Body of pancreas (tissue), 4 donors: ENCODE data around the gene NMT2. TPM values are rescaled to one million over a fixed set of nuclear protein-coding genes. Genes with fewer than 3 reads are reported as not detected.

Experiments used
- ATAC-seq: fragments of 150-250 bp; one replicate; pipeline ENCODE4 v1.9.1; 2016
- DNase-seq, 4 donors: peaks; one replicate each; pipeline ENCODE4 v3.0.0-alpha.2; 2019
- H3K27ac ChIP-seq, 4 donors: fragments of 200-600 bp; sonication (generic); 1 replicate in 3 of 4; 2 replicates in 1 of 4; pipeline versions ENCODE4 v1.5.1 to v1.6.1; 2016 to 2019; ENCODE audit warnings: mild to moderate bottlenecking in 1 of 4, mixed read lengths in 1 of 4, moderate library complexity in 1 of 4
- H3K27me3 ChIP-seq, 2 donors: fragments of 200-600 bp; sonication (generic); one replicate each; pipeline ENCODE4 v1.6.0; 2016; ENCODE audit warnings: mild to moderate bottlenecking in 1 of 2
- H3K36me3 ChIP-seq, 2 donors: fragments of 200-600 bp; sonication (generic); replicated peaks in 1 of 2; 2 replicates each; pipeline ENCODE4 v1.5.1; 2016; ENCODE audit warnings: low read depth in 2 of 2; ENCODE audit not compliant: insufficient read depth in 1 of 2
- H3K4me1 ChIP-seq: fragments of 200-600 bp; sonication (generic); one replicate; pipeline ENCODE4 v1.6.0; 2016
- H3K4me3 ChIP-seq, 2 donors: fragments of 200-600 bp; sonication (generic); 1 replicate in 1 of 2; 2 replicates in 1 of 2; pipeline ENCODE4 v1.5.1; 2016 to 2019
- H3K9me3 ChIP-seq, 3 donors: fragments of 200-600 bp; sonication (generic); 1 replicate in 2 of 3; 2 replicates in 1 of 3; pipeline ENCODE4 v1.5.1; 2016
- CTCF ChIP-seq, 7 experiments: fragments of 450-650 bp in 4 of 7; fragments of 200-600 bp in 3 of 7; sonication (generic) in 3 of 7; IDR thresholded peaks; one replicate each; pipeline ENCODE4 v1.5.1; 2016 to 2019; ENCODE audit warnings: antibody characterized with exemption in 7 of 7
- POLR2A ChIP-seq, 3 donors: fragments of 450-650 bp; IDR thresholded peaks; one replicate each; pipeline ENCODE4 v1.6.1; 2016; ENCODE audit warnings: antibody characterized with exemption in 3 of 3, mild to moderate bottlenecking in 2 of 3
- WGBS, 2 donors: methylation state at CpG; one replicate each; pipeline ENCODE4 v1.1.5; 2017; 5-methylcytosine and 5-hydroxymethylcytosine counted together
- intact Hi-C: fragments of 100-400 bp; cut with DNase I; formaldehyde crosslinking; loops from one replicate; pipeline ENCODE4 v1.15.1; 2023
- total RNA-seq, 2 donors: library from RNA; depleted of rRNA; stranded (reverse); fragments of >200 nt; gene quantifications; one replicate each; pipeline ENCODE4 v1.1.0, GENCODE V29; 2016

Gene NMT2
- total RNA-seq, 2 donors from 2014 or later = 9.9 to 16.9 TPM

DNA sequence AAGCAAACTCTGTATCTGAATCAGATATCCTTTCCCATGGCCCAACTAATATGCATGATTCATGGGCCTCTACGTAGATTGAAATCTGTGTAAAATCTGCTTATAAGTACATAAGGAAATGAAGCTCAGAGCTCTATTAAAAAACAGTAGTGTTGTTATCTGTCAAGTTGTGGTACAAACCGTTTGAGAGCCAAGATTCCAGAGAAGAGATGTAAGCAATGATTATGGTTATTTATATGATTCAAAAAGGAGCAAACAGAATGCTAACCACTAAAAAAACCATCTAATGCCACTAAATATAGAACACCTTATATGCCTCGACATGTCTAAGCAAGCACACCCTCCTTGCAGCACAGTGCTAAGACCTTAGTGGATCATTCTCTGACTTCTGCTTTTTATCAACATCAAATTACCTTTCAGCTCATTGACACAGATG lies 44.7 kb downstream of the NMT2 start:
- Histone ChIP-seq H3K27me3 (no peaks in the 10 kb centered on the region), H3K36me3 (peaks cover 0 to under 1% of the 10 kb centered on the region in 2 donors), H3K9me3 (no peaks in the 10 kb centered on the region), H3K4me1 (no peaks in the 10 kb centered on the region), H3K4me3 (no peak overlapping the region), H3K27ac (no peak overlapping the region)
- DNase-seq (no peak), ATAC-seq (no peak)
- TF ChIP-seq POLR2A (IDR thresholded peaks at IDR 0.05) (no peak), CTCF (IDR thresholded peaks at IDR 0.05) (no peak)
- intact Hi-C loops = no loop called here
- WGBS, 2 donors = 64 to 65% methylated on average over 3 of the region's 3 CpGs

DNA sequence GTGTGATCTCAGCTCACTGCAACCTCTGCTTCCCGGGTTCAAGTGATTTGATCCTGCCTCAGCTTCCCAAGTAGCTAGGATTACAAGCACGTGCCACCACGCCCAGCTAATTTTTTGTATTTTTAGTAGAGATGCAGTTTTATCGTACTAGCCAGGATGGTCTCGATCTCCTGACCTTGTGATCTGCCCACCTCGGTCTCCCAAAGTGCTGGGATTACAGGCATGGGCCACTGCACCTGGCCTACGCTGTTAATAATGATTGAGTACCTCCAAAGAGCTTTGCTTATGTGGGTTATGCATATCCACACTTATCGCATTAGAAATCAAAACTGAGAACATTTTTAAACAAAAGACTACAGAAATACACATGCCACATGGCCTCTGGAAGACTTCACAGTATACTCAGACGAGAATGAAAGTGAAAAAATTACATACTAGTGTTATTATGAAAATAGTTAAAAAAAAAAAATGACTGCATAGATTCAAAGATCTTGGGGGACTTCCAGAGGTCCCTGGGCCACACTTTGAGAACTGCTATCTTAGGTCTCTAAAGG lies 45.9 kb downstream of the NMT2 start:
- no peak overlapping the region for H3K4me3 ChIP-seq
- WGBS, 2 donors = 90 to 95% methylated on average over 8 to 9 of the region's 9 CpGs
- no peak for DNase-seq
- H3K9me3 ChIP-seq = no peaks in the 10 kb centered on the region
- no peaks in the 10 kb centered on the region for H3K4me1 ChIP-seq
- intact Hi-C loops = no loop called here
- ATAC-seq = no peak
- no peak for TF ChIP-seq CTCF (IDR thresholded peaks at IDR 0.05)
- no peak for TF ChIP-seq POLR2A (IDR thresholded peaks at IDR 0.05)
- H3K27me3 ChIP-seq = no peaks in the 10 kb centered on the region
- H3K27ac ChIP-seq = no peak overlapping the region
- H3K36me3 ChIP-seq = peaks cover 0 to 3% of the 10 kb centered on the region in 2 donors

DNA sequence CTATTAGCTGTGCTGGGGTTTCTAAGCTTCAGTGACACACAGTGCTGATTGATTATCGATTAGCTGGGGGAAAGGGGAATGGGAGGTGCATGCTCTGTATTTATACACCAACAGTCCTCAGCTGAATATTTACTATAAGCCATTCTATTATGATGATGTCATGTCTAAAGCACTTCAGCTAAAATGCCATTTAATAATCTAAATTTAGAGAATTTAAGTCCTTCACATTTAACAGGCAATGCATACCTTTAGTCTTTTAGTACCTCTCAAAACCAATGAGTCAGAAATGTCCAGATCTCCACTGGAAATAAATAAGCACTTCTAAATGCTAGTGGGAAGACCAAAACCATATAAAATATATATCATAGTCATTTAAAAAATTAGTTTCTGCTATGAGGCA lies 46.8 kb downstream of the NMT2 start:
- peaks cover 0 to 3% of the 10 kb centered on the region in 2 donors for H3K36me3 ChIP-seq

GRCh38 chr10:15120523-15120922 lies 48.0 kb downstream of the NMT2 start:
- Histone ChIP-seq H3K36me3 (peaks cover 0 to 3% of the 10 kb centered on the region in 2 donors), H3K4me1 (no peaks in the 10 kb centered on the region), H3K4me3 (no peak overlapping the region), H3K27me3 (no peaks in the 10 kb centered on the region), H3K9me3 (no peaks in the 10 kb centered on the region), H3K27ac (no peak overlapping the region)
- intact Hi-C loops = no loop called here
- ATAC-seq = no peak
- 92 to 99% methylated on average over 5 of the region's 5 CpGs for WGBS, 2 donors
- TF ChIP-seq CTCF (IDR thresholded peaks at IDR 0.05) (no peak), POLR2A (IDR thresholded peaks at IDR 0.05) (no peak)
- DNase-seq = no peak

More for the DNA sequence above, 46.8 kb downstream of the NMT2 start:
- H3K4me1 ChIP-seq = no peaks in the 10 kb centered on the region
- intact Hi-C loops = no loop called here
- DNase-seq (no peak), ATAC-seq (no peak)
- no peak overlapping the region for H3K27ac ChIP-seq
- no peaks in the 10 kb centered on the region for H3K9me3 ChIP-seq
- no peak for TF ChIP-seq CTCF (IDR thresholded peaks at IDR 0.05)
- TF ChIP-seq POLR2A (IDR thresholded peaks at IDR 0.05) = no peak
- 100% methylated on average over 1 of the region's 1 CpG for WGBS, 2 donors
- H3K4me3 ChIP-seq = no peak overlapping the region
- H3K27me3 ChIP-seq = no peaks in the 10 kb centered on the region

- Histone ChIP-seq H3K36me3 (peaks cover 0 to 3% of the 10 kb centered on the region in 2 donors), H3K27me3 (no peaks in the 10 kb centered on the region), H3K27ac (no peak overlapping the region), H3K4me3 (no peak overlapping the region), H3K9me3 (no peaks in the 10 kb centered on the region), H3K4me1 (no peaks in the 10 kb centered on the region)
- intact Hi-C loops = no loop called here
- ATAC-seq (no peak), DNase-seq (no peak)
- TF ChIP-seq CTCF (IDR thresholded peaks at IDR 0.05) (no peak), POLR2A (IDR thresholded peaks at IDR 0.05) (no peak)
- 76 to 77% methylated on average over 1 of the region's 1 CpG for WGBS, 2 donors
These were observed 49.9 kb downstream of the NMT2 start for GRCh38 chr10:15118615-15119014.
